AG09319 (cell line): ENCODE measurements around the gene OTOG.

ENCODE experiments used
- DNase-seq: peaks from one replicate; pipeline ENCODE4 v3.0.0-alpha.2; 2010; ENCODE audit warnings: low read depth; ENCODE audit errors: extremely low read depth
- CTCF ChIP-seq: IDR thresholded peaks from 2 replicates; pipeline ENCODE4 v1.5.1; 2011; ENCODE audit warnings: low read depth, mild to moderate bottlenecking, inconsistent platforms, low read length, moderate library complexity

OTOG gene

GRCh38 chr11:17538731-17539130, 8.3 kb upstream of the OTOG start:
- no peak for TF ChIP-seq CTCF
- DNase-seq, result no peak

GRCh38 chr11:17540807-17541206, 6.3 kb upstream of the OTOG start:
- DNase-seq, result no peak
- TF ChIP-seq CTCF, result no peak

DNA sequence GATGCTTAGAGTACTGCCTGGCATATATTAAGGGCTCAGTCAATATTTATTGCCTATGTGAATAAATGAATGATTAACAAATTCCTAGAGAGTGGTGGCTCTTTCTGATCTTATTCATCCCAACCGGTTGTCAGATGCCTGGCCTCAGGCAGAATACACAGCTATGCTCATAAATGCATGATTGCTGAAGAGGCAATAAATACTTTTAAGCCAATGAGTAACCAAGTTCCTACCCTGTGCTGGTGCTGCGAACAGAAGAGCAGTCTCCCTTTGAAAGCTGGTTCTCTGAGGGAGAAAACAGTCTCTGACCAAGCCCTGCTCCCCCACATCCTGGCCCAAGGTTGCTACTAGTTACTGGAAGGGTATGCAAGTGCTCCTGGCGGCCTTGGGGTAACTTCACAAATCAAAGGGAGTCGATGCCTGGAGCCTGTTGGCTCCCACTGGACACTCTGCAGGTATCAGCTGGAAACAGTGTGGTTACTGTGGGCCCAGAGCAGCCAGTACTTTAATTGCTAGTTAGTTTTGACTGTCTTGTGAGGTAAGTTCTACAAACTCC, 5.7 kb upstream of the OTOG start:
- no peak for DNase-seq
- no peak for TF ChIP-seq CTCF

DNA sequence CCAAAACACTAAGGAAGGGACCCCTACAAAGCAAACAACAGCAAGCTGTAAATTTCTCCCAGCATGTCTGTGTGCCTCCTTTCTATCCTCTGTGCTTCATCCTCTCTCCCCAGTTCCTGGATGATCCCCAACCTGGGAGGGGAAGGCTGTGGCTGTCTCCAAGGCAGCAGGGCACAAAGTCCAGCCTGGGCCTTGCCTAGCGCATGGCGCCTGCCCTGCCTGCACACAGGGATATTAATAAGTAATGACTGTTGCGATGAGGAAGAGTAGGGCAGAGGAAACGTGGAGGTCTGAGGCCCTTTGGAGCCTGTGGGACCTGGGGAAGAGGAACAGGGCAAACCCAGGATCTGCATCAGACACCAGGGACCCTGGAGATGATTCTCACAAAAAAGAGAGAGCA, 4.8 kb upstream of the OTOG start:
- no peak for DNase-seq
- TF ChIP-seq CTCF, result no peak

DNA sequence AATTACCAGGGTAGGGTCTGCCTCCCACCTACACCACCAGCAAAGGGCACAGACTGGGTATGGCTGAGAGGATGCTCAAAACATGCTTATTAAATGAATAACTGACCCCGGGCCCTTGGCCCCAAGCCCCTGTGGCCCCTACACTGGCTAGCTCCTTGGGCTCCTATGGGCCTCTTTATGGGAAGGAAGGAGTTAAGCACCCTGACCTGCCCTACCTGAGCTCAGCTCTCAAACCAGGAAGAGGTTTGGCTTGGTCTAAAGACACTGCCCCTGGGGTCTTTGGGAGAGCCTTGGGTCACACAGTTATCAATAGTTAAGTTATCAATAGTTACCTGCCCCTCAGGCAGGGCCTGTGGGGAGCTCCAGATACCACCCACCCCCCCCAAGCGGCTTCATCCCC, 4.0 kb upstream of the OTOG start:
- no peak for DNase-seq
- no peak for TF ChIP-seq CTCF

- no peak for TF ChIP-seq CTCF
These were observed 3.4 kb upstream of the OTOG start for GRCh38 chr11:17543574-17544180.

DNA sequence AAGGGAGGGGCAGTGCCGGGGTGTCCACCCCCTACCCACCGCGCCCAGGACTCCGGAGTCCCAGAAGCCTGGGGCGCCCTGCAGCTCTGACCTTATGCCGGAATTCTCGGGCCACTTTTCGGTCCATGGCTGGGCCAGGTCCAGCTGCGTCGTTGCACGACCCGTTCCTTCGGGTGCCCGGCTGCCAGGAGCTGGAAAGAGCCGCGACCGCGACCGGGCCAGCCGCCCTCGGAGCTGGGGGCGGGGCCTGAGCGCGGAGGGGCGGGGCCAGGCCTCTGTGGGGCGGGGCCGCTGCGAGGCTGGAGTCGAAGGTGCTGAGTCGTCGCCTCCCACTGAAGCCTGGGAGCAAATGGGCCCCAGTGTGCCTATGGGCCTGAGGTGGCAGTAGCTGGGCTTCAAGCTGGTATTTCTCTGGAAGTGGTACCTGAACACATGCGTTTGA, 2.9 kb upstream of the OTOG start, which contains the start of gene USH1C:
Gene USH1C (minus strand): TSS at position 236 of the 442 bp plus-strand sequence. CDS start 109 bp downstream, at position 127.
- no peak for TF ChIP-seq CTCF
- no peak for DNase-seq

More at GRCh38 chr11:17543574-17544180, 3.4 kb upstream of the OTOG start:
- no peak for DNase-seq
